Neural progenitor cell (in vitro differentiated cells): Measurements from ENCODE around the gene ATP8B4. TPM values are rescaled to one million over a fixed set of nuclear protein-coding genes. Genes with fewer than 3 reads are reported as not detected.

Experiments
- DNase-seq: peaks from one replicate; pipeline ENCODE4 v3.0.0-alpha.2; 2016; ENCODE audit warnings: low spot score
- H2AFZ ChIP-seq: fragments of 200-600 bp; sonication (generic); replicated peaks from 2 replicates; pipeline ENCODE4 v1.6.1; 2016; ENCODE audit warnings: antibody characterized with exemption
- H3F3A ChIP-seq: fragments of 200-600 bp; sonication (generic); 2 replicates; pipeline ENCODE4 v1.6.1; 2016; ENCODE audit warnings: antibody characterized with exemption, low read depth
- H3K27ac ChIP-seq: fragments of 200-600 bp; sonication (generic); 2 replicates; pipeline ENCODE4 v1.5.1; 2016; ENCODE audit warnings: mild to moderate bottlenecking
- H3K27me3 ChIP-seq: fragments of 200-600 bp; sonication (generic); 2 replicates; pipeline ENCODE4 v1.6.1; 2016; ENCODE audit warnings: mild to moderate bottlenecking, moderate library complexity
- H3K36me3 ChIP-seq: fragments of 200-600 bp; sonication (generic); 2 replicates; pipeline ENCODE4 v1.5.1; 2016
- H3K4me1 ChIP-seq: fragments of 200-600 bp; sonication (generic); 2 replicates; pipeline ENCODE4 v1.6.1; 2016; ENCODE audit warnings: mixed run types
- H3K4me2 ChIP-seq: fragments of 200-600 bp; sonication (generic); 2 replicates; pipeline ENCODE4 v1.6.1; 2016
- H3K4me3 ChIP-seq: fragments of 200-600 bp; sonication (generic); 2 replicates; pipeline ENCODE4 v1.5.1; 2016
- H3K79me2 ChIP-seq: fragments of 200-600 bp; sonication (generic); 2 replicates; pipeline ENCODE4 v1.6.1; 2016; ENCODE audit warnings: low read depth
- H3K9ac ChIP-seq: fragments of 200-600 bp; sonication (generic); 2 replicates; pipeline ENCODE4 v1.6.1; 2016
- H3K9me3 ChIP-seq: fragments of 200-600 bp; sonication (generic); 2 replicates; pipeline ENCODE4 v1.5.1; 2016; ENCODE audit warnings: low read depth
- H4K20me1 ChIP-seq: fragments of 200-600 bp; sonication (generic); 2 replicates; pipeline ENCODE4 v1.6.1; 2016; ENCODE audit warnings: low read depth
- H3K27ac Mint-ChIP-seq: 3 replicates; pipeline ENCODE4 v1.8.0; 2021; ENCODE audit warnings: mixed read lengths
- H3K27me3 Mint-ChIP-seq: 2 replicates; pipeline ENCODE4 v1.8.0; 2022; ENCODE audit warnings: low read depth, mild to moderate bottlenecking, inconsistent platforms, moderate library complexity, mixed read lengths; ENCODE audit not compliant: insufficient read depth
- H3K36me3 Mint-ChIP-seq: 3 replicates; pipeline ENCODE4 v1.8.0; 2021; ENCODE audit warnings: mixed read lengths
- H3K4me1 Mint-ChIP-seq: 3 replicates; pipeline ENCODE4 v1.8.0; 2021; ENCODE audit warnings: mixed read lengths
- H3K4me3 Mint-ChIP-seq: 3 replicates; pipeline ENCODE4 v1.8.0; 2021; ENCODE audit warnings: mild to moderate bottlenecking, moderate library complexity, mixed read lengths
- H3K9me3 Mint-ChIP-seq: 3 replicates; pipeline ENCODE4 v1.8.0; 2020; ENCODE audit warnings: mixed read lengths
- CTCF ChIP-seq: fragments of 200-600 bp; sonication (generic); IDR thresholded peaks from 2 replicates; pipeline ENCODE4 v1.5.1; 2017; ENCODE audit warnings: antibody characterized with exemption, mild to moderate bottlenecking
- EZH2 ChIP-seq: fragments of 200-600 bp; sonication (generic); IDR thresholded peaks from 2 replicates; pipeline ENCODE4 v1.6.1; 2017; ENCODE audit warnings: antibody characterized with exemption, mild to moderate bottlenecking, moderate library complexity
- EZH2phosphoT487 ChIP-seq: fragments of 200-600 bp; sonication (generic); IDR thresholded peaks from 2 replicates; pipeline ENCODE4 v1.6.1; 2017; ENCODE audit warnings: antibody characterized with exemption
- total RNA-seq: library from RNA; depleted of rRNA; stranded (reverse); fragments of >200 nt; gene quantifications from 2 replicates; pipeline ENCODE4 v1.2.3, GENCODE V29; 2015; ENCODE audit warnings: low replicate concordance

The ATP8B4 gene
- total RNA-seq, 1 donor from 2014 or later: 2.7 TPM

GRCh38 chr15:50140098-50140497, 21.1 kb upstream of the ATP8B4 start:
- H3K4me1 ChIP-seq: no peaks in the 10 kb centered on the region
- H3K27me3 ChIP-seq: no peaks in the 10 kb centered on the region
- no peak overlapping the region for H3K4me2 ChIP-seq
- DNase-seq: no peak
- H3F3A ChIP-seq: no peaks in the 10 kb centered on the region
- H3K79me2 ChIP-seq: no peaks in the 10 kb centered on the region
- TF ChIP-seq EZH2 (no peak), EZH2phosphoT487 (no peak), CTCF (no peak)
- no peak overlapping the region for H3K9ac ChIP-seq
- no peaks in the 10 kb centered on the region for H3K27me3 Mint-ChIP-seq
- no peak overlapping the region for H3K27ac Mint-ChIP-seq
- no peaks in the 10 kb centered on the region for H3K36me3 ChIP-seq
- H3K36me3 Mint-ChIP-seq: no peaks in the 10 kb centered on the region
- no peak overlapping the region for H2AFZ ChIP-seq
- H3K4me1 Mint-ChIP-seq: peaks cover 7% of the 10 kb centered on the region
- H3K27ac ChIP-seq: no peak overlapping the region
- no peaks in the 10 kb centered on the region for H3K9me3 ChIP-seq
- H4K20me1 ChIP-seq: no peaks in the 10 kb centered on the region
- H3K4me3 ChIP-seq: no peak overlapping the region
- no peaks in the 10 kb centered on the region for H3K9me3 Mint-ChIP-seq
- H3K4me3 Mint-ChIP-seq: no peak overlapping the region

- no peaks in the 10 kb centered on the region for H3K9me3 Mint-ChIP-seq
- Histone ChIP-seq H3K9me3 (no peaks in the 10 kb centered on the region), H3K9ac (no peak overlapping the region), H3K36me3 (no peaks in the 10 kb centered on the region), H3K79me2 (no peaks in the 10 kb centered on the region), H2AFZ (no peak overlapping the region), H3K4me3 (no peak overlapping the region), H3K4me1 (no peaks in the 10 kb centered on the region), H3K4me2 (no peak overlapping the region), H3K27me3 (no peaks in the 10 kb centered on the region), H3F3A (no peaks in the 10 kb centered on the region), H3K27ac (no peak overlapping the region), H4K20me1 (no peaks in the 10 kb centered on the region)
- no peaks in the 10 kb centered on the region for H3K27me3 Mint-ChIP-seq
- no peak for TF ChIP-seq EZH2phosphoT487
- peak; percentile 24 for TF ChIP-seq CTCF
- H3K4me1 Mint-ChIP-seq: peaks cover 7% of the 10 kb centered on the region
- no peaks in the 10 kb centered on the region for H3K36me3 Mint-ChIP-seq
- H3K4me3 Mint-ChIP-seq: no peak overlapping the region
- DNase-seq: no peak
- no peak overlapping the region for H3K27ac Mint-ChIP-seq
These were observed 19.4 kb upstream of the ATP8B4 start for GRCh38 chr15:50138391-50138790.

GRCh38 chr15:50137893-50138292, 18.9 kb upstream of the ATP8B4 start:
- Histone ChIP-seq H4K20me1 (no peaks in the 10 kb centered on the region), H3K27me3 (no peaks in the 10 kb centered on the region), H3K4me1 (no peaks in the 10 kb centered on the region), H3K36me3 (no peaks in the 10 kb centered on the region), H3K4me2 (no peak overlapping the region), H3K9me3 (no peaks in the 10 kb centered on the region), H3K4me3 (no peak overlapping the region), H3K79me2 (no peaks in the 10 kb centered on the region), H3K27ac (no peak overlapping the region), H2AFZ (no peak overlapping the region), H3F3A (no peaks in the 10 kb centered on the region), H3K9ac (no peak overlapping the region)
- H3K27me3 Mint-ChIP-seq: no peaks in the 10 kb centered on the region
- no peaks in the 10 kb centered on the region for H3K36me3 Mint-ChIP-seq
- H3K4me1 Mint-ChIP-seq: peaks cover 7% of the 10 kb centered on the region
- H3K27ac Mint-ChIP-seq: no peak overlapping the region
- TF ChIP-seq EZH2: no peak
- TF ChIP-seq CTCF: no peak
- TF ChIP-seq EZH2phosphoT487: no peak
- no peak for DNase-seq
- no peaks in the 10 kb centered on the region for H3K9me3 Mint-ChIP-seq
- H3K4me3 Mint-ChIP-seq: no peak overlapping the region

- Histone ChIP-seq H3K27me3 (no peaks in the 10 kb centered on the region), H2AFZ (no peak overlapping the region), H3K9ac (no peak overlapping the region), H3K9me3 (no peaks in the 10 kb centered on the region), H3K27ac (no peak overlapping the region), H4K20me1 (no peaks in the 10 kb centered on the region), H3K4me3 (no peak overlapping the region), H3K4me1 (no peaks in the 10 kb centered on the region), H3K4me2 (no peak overlapping the region), H3K79me2 (no peaks in the 10 kb centered on the region), H3K36me3 (no peaks in the 10 kb centered on the region), H3F3A (no peaks in the 10 kb centered on the region)
- Mint-ChIP-seq H3K36me3 (no peaks in the 10 kb centered on the region), H3K4me3 (no peak overlapping the region), H3K27ac (no peak overlapping the region), H3K4me1 (peaks cover 7% of the 10 kb centered on the region), H3K27me3 (peaks cover 2% of the 10 kb centered on the region), H3K9me3 (no peaks in the 10 kb centered on the region)
- no peak for DNase-seq
- TF ChIP-seq EZH2phosphoT487 (no peak), CTCF (no peak), EZH2 (no peak)
These were observed 18.3 kb upstream of the ATP8B4 start for GRCh38 chr15:50137330-50137761.
